Stimulated activated effector memory CD8-positive, alpha-beta T cell treated with anti-CD3 and anti-CD28 coated beads, Interleukin-12 subunit alpha, Interleukin-12 subunit beta, amount 100 ng/mL, for 72 hours (primary cell): Measurements from ENCODE around the gene AUTS2.

ENCODE experiments used
- ATAC-seq: fragments of 150-1000 bp; cut with Tn5 transposase; 2 replicates; pipeline ENCODE4 v1.10.0; 2021
- DNase-seq, 2 donors: peaks; one replicate each; pipeline ENCODE4 v3.0.0; 2021 to 2022; ENCODE audit warnings: low spot score in 2 of 2
- H3K27ac Mint-ChIP-seq: one replicate; pipeline ENCODE4 v1.8.0; 2022; ENCODE audit warnings: mild to moderate bottlenecking, mixed read lengths
- H3K36me3 Mint-ChIP-seq: one replicate; pipeline ENCODE4 v1.8.0; 2022; ENCODE audit warnings: mild to moderate bottlenecking, mixed read lengths
- H3K4me1 Mint-ChIP-seq: one replicate; pipeline ENCODE4 v1.8.0; 2022; ENCODE audit warnings: mixed read lengths
- H3K4me3 Mint-ChIP-seq: one replicate; pipeline ENCODE4 v1.8.0; 2022; ENCODE audit warnings: mild to moderate bottlenecking, mixed read lengths
- H3K9me3 Mint-ChIP-seq: one replicate; pipeline ENCODE4 v1.8.0; 2022; ENCODE audit warnings: mixed read lengths

The AUTS2 gene

DNA sequence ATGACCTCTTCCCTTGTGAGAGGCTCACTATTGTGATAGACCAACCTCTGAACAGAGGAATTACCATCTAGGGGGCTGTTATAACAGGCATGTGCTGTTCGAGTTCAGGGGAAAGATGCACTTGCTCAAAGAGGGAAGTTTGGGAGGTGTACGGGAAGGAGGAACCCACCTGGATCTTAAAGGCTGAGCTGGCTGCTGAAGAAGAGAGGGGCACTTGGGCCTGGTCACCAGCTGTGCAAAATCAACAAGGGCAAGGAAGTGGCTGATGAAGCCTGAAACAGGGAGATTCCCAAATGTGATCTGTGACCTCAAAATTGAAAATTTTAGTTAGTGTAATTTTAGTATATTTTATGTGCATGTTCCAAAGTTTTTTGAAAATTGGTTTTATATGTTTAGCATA, 407.2 kb downstream of the AUTS2 start:
- H3K4me1 Mint-ChIP-seq = no peaks in the 10 kb centered on the region
- DNase-seq (no peak), ATAC-seq (no peak)
- H3K4me3 Mint-ChIP-seq = no peak overlapping the region
- H3K9me3 Mint-ChIP-seq = no peaks in the 10 kb centered on the region
- no peak overlapping the region for H3K27ac Mint-ChIP-seq
- no peaks in the 10 kb centered on the region for H3K36me3 Mint-ChIP-seq

DNA sequence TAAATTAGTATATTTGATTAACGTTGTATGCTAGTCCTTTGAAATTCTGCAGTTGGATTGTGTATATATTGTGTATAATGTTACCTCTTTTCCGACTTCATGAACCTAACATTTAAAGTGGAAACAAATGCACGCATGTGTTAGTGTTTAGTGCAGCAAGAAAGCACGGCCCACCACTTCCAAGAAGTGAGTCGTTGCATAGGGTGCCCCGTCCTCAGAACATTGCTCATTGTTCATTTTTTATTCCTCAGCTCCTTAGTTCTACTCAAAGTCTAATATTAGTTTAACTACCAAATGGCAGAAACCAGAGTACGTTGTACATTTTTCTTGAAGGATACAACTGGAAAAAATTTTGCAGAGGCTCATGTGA, 407.6 kb downstream of the AUTS2 start:
- no peaks in the 10 kb centered on the region for H3K4me1 Mint-ChIP-seq
- no peak for ATAC-seq
- H3K9me3 Mint-ChIP-seq = no peaks in the 10 kb centered on the region
- H3K27ac Mint-ChIP-seq = no peak overlapping the region
- H3K36me3 Mint-ChIP-seq = no peaks in the 10 kb centered on the region
- no peak for DNase-seq
- no peak overlapping the region for H3K4me3 Mint-ChIP-seq

DNA sequence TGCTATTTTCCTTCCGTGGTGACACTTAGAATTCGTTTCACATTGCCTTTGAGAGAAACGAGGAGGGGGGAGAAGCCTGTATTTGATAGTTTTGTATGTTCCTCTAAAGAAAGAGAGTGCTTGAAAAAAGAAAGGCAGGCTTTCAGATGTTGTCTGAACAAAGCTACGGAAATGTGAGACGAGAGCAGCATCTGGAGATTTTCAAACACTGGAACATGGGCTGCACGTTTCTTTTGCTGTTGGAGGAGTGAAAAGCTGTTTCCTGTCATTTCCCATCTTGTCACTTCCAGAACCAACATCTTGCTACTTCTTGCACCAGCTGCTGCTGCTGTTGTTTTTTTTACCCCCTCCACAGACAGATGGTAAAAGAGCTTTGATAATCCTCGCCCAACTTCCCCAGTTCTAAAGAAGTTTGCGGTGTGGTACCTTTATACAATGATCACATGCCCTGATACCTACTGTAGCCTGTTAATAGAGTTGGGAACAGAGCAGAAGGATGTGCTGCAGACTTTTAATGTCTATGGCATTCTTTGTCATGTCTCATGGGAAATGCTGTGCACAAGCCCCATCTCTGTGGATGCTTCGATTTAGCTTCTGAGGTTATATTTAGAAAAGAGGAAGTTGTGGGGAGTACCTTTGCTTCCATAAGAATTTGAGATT, 408.1 kb downstream of the AUTS2 start:
- H3K27ac Mint-ChIP-seq = no peak overlapping the region
- DNase-seq = no peak
- no peaks in the 10 kb centered on the region for H3K4me1 Mint-ChIP-seq
- H3K36me3 Mint-ChIP-seq = no peaks in the 10 kb centered on the region
- H3K4me3 Mint-ChIP-seq = no peak overlapping the region
- no peaks in the 10 kb centered on the region for H3K9me3 Mint-ChIP-seq
- ATAC-seq = no peak

DNA sequence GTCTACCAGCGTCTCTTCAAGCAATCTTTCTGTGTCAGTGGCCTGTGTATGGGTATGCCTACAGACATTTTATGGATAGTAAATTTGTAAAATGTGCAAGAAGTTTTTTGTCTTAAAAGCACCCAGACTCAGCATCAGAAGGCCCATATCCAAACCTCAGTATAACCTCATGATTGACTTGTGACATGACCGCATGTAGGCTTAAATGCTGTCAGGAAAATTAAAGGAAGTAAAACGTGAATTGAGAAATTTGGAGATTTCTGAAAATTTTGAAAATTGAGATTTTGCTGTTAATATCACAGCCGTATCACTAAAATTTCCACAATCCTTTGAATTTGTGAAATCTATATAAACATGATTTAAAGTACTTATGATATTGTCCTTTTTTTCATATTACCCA, 410.2 kb downstream of the AUTS2 start:
- H3K4me3 Mint-ChIP-seq = no peak overlapping the region
- H3K4me1 Mint-ChIP-seq = no peaks in the 10 kb centered on the region
- no peak for DNase-seq
- no peaks in the 10 kb centered on the region for H3K9me3 Mint-ChIP-seq
- H3K36me3 Mint-ChIP-seq = no peaks in the 10 kb centered on the region
- no peak for ATAC-seq
- no peak overlapping the region for H3K27ac Mint-ChIP-seq

DNA sequence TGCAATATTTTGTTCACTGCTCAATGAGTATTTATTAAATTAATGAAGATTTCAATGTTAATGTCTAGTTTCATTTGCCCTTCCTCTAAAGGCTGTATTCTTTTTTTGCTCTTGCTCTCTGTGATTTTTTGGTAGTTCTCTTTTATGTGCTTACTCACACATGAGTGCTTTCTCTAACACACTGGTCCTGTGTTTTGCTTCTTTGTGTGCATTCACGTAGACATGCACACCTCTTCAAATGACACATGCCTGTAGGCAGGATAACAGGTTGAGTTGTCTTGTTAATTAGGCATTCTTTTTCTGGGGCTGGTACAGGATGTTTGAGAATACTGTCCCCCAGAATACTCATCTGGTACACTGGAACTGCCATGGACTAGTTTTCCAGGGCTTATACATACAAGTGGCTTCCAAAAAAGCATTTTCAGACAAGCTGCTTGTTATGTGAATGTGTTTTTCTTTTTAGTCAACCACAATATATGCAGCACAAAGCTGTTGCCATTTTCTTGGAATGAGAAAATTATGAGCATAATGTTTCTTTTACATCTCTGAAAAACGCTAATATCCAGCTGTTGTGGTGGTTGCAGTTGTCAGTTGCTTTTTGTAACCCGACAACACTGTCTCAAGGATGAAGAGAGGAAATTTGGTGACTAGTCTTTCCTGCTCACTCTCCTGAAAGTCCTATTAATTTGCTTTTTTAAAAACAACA, 416.4 kb downstream of the AUTS2 start:
- ATAC-seq (no peak), DNase-seq (no peak)
- Mint-ChIP-seq H3K9me3 (no peaks in the 10 kb centered on the region), H3K27ac (no peak overlapping the region), H3K36me3 (no peaks in the 10 kb centered on the region), H3K4me1 (no peaks in the 10 kb centered on the region), H3K4me3 (no peak overlapping the region)

DNA sequence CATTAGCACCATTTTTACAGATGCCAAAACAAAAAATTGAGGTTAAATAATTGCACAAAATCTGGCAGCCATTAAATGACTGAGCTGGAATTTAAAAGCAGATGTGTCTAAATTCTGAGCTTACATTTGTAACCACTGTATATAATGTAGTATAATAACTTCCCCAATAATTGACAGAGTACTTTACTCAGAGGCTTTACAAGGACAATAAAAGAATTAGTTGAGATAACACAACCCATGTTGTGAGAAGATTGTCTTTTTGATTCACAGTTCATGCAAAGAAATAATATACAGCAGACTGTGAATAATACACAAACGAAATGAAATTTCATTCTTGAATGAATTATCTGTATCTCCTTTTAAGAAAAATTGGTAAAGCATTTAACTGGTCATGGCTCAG, 417.1 kb downstream of the AUTS2 start:
- Mint-ChIP-seq H3K27ac (no peak overlapping the region), H3K4me1 (no peaks in the 10 kb centered on the region), H3K36me3 (no peaks in the 10 kb centered on the region), H3K4me3 (no peak overlapping the region), H3K9me3 (no peaks in the 10 kb centered on the region)
- ATAC-seq (no peak), DNase-seq (no peak)

DNA sequence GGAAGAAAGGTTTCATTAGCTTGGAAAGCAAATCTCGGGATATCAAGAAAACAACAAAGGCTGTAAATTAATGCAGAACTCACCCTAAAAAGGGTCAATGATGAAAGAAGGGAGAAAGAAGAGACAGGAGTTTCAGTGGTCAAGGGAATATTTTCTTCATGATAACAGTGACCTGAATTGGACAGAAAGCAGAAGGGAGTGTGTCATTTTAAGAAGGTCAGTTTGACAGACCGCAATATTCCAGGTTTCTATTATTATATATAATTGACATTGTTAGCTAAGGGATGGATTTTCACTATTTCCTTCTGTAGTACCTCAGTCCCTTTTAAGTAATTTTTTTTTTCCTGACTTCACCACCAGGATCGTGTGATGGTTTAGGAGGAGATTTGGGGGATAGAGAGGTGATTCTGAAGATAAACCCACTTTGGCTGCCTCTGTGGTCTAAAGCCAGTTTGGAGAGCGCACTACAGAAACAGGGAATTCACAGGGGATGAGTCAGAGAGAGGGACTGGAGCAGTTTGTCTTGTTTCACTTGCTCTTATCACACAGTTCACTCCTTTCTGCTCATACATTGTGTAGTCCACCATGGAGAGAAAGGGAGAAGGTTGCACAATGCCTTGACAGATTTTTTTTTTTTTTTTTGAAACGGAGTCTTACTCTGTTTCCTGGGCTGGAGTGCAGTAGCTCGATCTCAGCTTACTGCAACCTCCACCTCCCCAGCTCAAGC, 417.9 kb downstream of the AUTS2 start:
- ATAC-seq = no peak
- H3K9me3 Mint-ChIP-seq = no peaks in the 10 kb centered on the region
- H3K27ac Mint-ChIP-seq = no peak overlapping the region
- H3K4me1 Mint-ChIP-seq = no peaks in the 10 kb centered on the region
- H3K36me3 Mint-ChIP-seq = no peaks in the 10 kb centered on the region
- no peak overlapping the region for H3K4me3 Mint-ChIP-seq
- no peak for DNase-seq

DNA sequence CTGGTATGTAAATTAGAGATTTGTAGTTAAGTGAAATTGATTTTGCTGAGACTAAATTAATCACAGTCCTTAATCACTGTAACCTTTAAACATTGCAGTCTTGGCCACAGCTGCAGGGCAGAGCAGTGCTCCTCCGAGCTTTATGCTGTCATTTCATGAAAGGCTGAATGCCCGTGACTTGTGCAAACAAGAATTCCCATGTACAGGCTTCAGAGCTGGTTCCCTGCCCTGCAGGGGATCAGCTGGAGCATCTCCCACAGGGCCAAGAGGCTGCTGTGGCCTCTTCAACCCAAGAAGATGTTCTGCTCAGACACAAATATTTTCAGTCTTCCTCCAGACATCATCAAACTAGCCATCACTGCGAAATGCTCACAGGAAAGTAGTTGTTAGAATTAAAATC, 419.1 kb downstream of the AUTS2 start:
- Mint-ChIP-seq H3K36me3 (no peaks in the 10 kb centered on the region), H3K9me3 (no peaks in the 10 kb centered on the region), H3K4me3 (no peak overlapping the region), H3K4me1 (no peaks in the 10 kb centered on the region), H3K27ac (no peak overlapping the region)
- DNase-seq = no peak
- ATAC-seq = no peak

DNA sequence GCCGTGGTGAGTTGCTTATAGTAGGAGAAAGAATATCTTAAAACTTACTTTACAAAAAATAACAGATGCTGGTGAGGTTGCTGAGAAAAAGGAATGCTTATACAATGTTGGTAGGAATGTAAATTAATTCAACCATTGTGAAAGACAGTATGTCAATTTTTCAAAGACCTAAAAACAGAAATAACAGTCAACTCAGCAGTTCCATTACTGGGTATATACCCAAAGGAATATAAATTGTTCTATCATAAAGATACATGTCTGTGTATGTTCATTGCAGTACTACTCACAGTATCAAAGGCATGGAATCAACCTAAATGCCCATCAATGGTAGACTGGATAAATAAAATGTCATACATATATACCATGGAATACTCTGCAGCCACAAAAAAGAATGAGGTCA, 420.4 kb downstream of the AUTS2 start:
- H3K4me1 Mint-ChIP-seq = no peaks in the 10 kb centered on the region
- H3K4me3 Mint-ChIP-seq = no peak overlapping the region
- H3K9me3 Mint-ChIP-seq = no peaks in the 10 kb centered on the region
- H3K27ac Mint-ChIP-seq = no peak overlapping the region
- ATAC-seq = no peak
- DNase-seq = no peak
- no peaks in the 10 kb centered on the region for H3K36me3 Mint-ChIP-seq

DNA sequence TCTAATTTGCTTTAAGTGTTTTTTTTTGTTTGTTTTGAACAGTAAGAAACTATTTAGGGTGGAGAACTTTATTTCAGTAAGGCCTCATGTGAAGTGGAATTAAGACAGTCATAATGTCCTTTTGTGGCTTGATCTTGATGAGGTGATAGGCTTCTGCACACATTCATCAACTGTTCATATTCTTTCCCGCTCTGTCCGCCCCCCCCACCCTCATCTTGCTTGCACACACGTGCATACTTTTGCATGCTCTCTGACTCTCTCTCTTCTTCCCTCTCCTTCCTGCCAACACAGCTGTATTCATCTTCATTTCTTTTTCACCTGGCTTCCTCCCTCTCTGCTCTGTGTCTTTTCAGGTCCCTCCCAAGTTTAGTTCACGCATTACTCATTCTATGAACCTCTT, 429.6 kb downstream of the AUTS2 start:
- no peaks in the 10 kb centered on the region for H3K36me3 Mint-ChIP-seq
- ATAC-seq (no peak), DNase-seq (no peak)
- H3K4me1 Mint-ChIP-seq = peaks cover 6% of the 10 kb centered on the region
- H3K27ac Mint-ChIP-seq = no peak overlapping the region
- no peaks in the 10 kb centered on the region for H3K9me3 Mint-ChIP-seq
- H3K4me3 Mint-ChIP-seq = no peak overlapping the region

DNA sequence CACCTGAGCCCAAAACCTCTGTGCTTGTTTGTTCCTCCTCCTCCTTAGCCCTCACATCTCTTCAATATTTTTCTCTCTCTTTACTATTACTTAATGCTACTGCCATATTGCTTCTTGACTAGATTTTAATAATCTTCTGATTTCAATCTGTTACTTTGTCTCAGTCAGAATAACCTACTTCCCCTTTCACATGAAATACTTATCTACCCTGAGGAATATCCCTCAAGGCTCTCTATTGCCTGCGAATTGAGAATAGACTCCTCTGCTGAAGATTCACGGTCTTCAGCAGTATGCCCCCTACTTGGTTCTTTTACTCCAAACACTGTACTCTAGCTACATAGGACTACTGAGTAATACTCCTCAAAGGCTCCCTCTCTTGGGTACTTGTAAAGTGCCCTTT, 430.3 kb downstream of the AUTS2 start:
- ATAC-seq (no peak), DNase-seq (no peak)
- peaks cover 6% of the 10 kb centered on the region for H3K4me1 Mint-ChIP-seq
- H3K36me3 Mint-ChIP-seq = no peaks in the 10 kb centered on the region
- H3K4me3 Mint-ChIP-seq = no peak overlapping the region
- no peak overlapping the region for H3K27ac Mint-ChIP-seq
- H3K9me3 Mint-ChIP-seq = no peaks in the 10 kb centered on the region

DNA sequence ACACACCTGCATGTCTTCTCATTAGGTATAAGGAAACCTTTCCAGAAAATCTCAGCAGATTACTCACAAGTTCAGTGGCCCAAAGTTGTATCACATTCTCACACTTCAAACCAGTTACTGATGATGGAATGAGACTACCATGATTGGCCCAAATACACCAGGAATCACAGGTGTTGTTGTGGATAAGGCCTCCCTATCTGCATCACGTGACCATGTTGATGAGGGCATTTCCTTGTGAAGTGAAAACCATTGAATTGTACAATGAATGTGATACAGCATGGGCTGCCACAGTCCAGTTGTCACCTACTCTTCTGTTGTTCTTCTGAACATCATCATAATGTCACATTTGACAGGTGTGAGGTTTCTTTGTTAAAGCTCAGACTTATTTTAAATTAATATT, 431.7 kb downstream of the AUTS2 start:
- Mint-ChIP-seq H3K4me1 (peaks cover 6% of the 10 kb centered on the region), H3K36me3 (no peaks in the 10 kb centered on the region), H3K4me3 (no peak overlapping the region), H3K27ac (no peak overlapping the region), H3K9me3 (no peaks in the 10 kb centered on the region)
- DNase-seq = no peak
- ATAC-seq = no peak

DNA sequence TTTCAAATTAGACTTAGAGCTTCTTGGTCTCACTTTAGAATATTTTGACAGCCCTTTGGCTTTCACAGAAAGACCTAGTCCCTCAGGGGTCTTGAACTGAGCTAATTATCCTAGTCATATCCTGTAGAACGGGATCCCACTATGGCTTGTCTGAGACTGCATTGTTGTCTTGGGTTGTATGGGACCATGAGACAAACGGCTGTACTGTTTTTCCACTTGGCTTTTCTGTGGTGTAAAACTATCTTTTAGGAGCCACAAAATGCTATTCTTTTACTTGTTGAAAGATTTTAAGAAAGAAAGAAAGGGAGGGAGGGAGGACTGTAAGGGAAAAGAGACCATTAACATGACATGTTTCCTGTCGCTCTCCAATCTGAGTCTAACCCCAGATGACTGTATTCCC, 432.5 kb downstream of the AUTS2 start:
- no peak overlapping the region for H3K4me3 Mint-ChIP-seq
- H3K36me3 Mint-ChIP-seq = no peaks in the 10 kb centered on the region
- no peak for ATAC-seq
- no peak overlapping the region for H3K27ac Mint-ChIP-seq
- H3K9me3 Mint-ChIP-seq = no peaks in the 10 kb centered on the region
- peaks cover 6% of the 10 kb centered on the region for H3K4me1 Mint-ChIP-seq
- no peak for DNase-seq

DNA sequence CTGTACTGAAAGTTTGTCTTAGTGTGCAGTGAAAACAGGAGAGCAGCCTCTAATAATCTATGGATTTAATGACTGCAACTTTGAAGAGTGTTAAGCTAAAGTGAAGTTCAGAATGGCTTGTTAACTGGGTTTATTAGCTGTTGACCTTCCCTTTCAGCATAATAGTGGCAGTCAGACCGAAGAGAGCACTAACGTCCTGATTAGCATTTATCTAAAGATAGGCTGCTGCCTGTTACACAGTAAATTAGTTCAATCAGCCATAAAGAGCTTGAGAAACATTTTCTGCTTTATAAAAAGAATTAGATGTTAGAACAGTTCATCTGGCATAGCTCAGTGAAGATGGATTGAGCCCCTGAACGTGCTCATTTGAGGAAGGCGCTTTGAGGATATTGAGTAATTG, 433.0 kb downstream of the AUTS2 start:
- ATAC-seq (no peak), DNase-seq (no peak)
- H3K27ac Mint-ChIP-seq = no peak overlapping the region
- H3K4me3 Mint-ChIP-seq = no peak overlapping the region
- no peaks in the 10 kb centered on the region for H3K36me3 Mint-ChIP-seq
- H3K9me3 Mint-ChIP-seq = no peaks in the 10 kb centered on the region
- H3K4me1 Mint-ChIP-seq = peaks cover 6% of the 10 kb centered on the region

DNA sequence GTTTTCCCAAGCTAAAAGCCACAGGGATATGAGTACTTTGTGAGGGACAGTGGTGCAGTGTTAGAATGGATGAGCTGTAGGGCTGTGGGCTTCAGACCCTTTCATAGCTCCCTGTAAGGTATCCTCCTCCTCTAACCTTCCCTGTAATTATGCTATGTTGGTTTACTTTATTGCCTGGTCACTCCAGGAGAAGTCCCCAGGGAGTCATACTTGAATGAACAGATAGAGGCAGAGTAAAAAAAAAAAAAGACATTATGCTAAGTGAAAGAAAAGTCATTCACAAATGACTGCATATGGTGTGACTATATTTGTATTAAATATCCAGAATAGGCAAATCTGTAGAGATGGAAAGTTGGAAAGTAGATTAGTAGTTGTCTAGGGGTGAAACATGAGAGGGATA, 434.4 kb downstream of the AUTS2 start:
- Mint-ChIP-seq H3K9me3 (no peaks in the 10 kb centered on the region), H3K4me3 (no peak overlapping the region), H3K4me1 (peaks cover 6% of the 10 kb centered on the region), H3K27ac (no peak overlapping the region), H3K36me3 (no peaks in the 10 kb centered on the region)
- ATAC-seq (no peak), DNase-seq (no peak)

DNA sequence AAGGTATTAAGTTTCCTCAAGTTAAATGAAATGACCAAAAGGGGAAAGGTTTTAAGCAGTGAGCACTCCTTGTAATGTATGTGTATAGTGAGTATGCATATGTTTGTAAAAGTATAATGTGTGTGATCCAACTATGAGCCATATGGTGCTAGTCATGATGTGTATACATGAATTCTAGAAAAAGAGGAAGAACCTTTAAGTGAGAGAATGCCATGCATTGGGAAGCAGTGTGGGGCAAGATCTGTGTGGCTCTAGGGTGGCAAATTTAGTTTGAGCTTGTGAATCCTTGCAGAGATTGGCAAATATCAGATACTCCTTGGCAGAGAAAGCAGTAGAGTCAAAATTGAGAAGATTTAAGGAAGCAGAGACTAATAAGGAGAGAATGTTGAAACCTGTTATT, 435.0 kb downstream of the AUTS2 start:
- no peak for ATAC-seq
- no peak overlapping the region for H3K4me3 Mint-ChIP-seq
- DNase-seq = no peak

More for the DNA sequence above, 435.0 kb downstream of the AUTS2 start:
- Mint-ChIP-seq H3K9me3 (no peaks in the 10 kb centered on the region), H3K36me3 (no peaks in the 10 kb centered on the region), H3K4me1 (peaks cover 1% of the 10 kb centered on the region), H3K27ac (no peak overlapping the region)
